Measurements from ENCODE around the gene RABGAP1L.
"Not testable (repeated sequence)": the region's sequence is repeated elsewhere in the genome, so short reads cannot be mapped to it uniquely, and the experiment has no call there.

RABGAP1L gene

GRCh38 chr1:174686213-174686612, 526.9 kb downstream of the RABGAP1L start:
- no peak for DNase-seq

GRCh38 chr1:174689524-174689923, 530.2 kb downstream of the RABGAP1L start:
- DNase-seq = no peak

GRCh38 chr1:174690266-174690665, 530.9 kb downstream of the RABGAP1L start:
- DNase-seq = no peak

- DNase-seq = no peak
Measured at GRCh38 chr1:174692313-174692712, 533.0 kb downstream of the RABGAP1L start.

- DNase-seq = no peak
Measured at GRCh38 chr1:174693085-174693484, 533.8 kb downstream of the RABGAP1L start.

GRCh38 chr1:174693539-174693938, 534.2 kb downstream of the RABGAP1L start:
- DNase-seq = not testable (repeated sequence)

- no peak for DNase-seq
Measured at GRCh38 chr1:174696026-174696821, 536.9 kb downstream of the RABGAP1L start.

GRCh38 chr1:174700314-174700713, 541.0 kb downstream of the RABGAP1L start:
- no peak for DNase-seq

GRCh38 chr1:174700775-174701174, 541.5 kb downstream of the RABGAP1L start:
- DNase-seq = no peak

GRCh38 chr1:174701565-174701964, 542.2 kb downstream of the RABGAP1L start:
- DNase-seq = no peak

- peak; percentile 4 for DNase-seq
Measured at GRCh38 chr1:174702011-174702410, 542.7 kb downstream of the RABGAP1L start.

GRCh38 chr1:174703309-174703708, 544.0 kb downstream of the RABGAP1L start:
- no peak for DNase-seq

GRCh38 chr1:174704300-174704699, 545.0 kb downstream of the RABGAP1L start:
- no peak for DNase-seq

GRCh38 chr1:174710868-174711845, 551.8 kb downstream of the RABGAP1L start:
- no peak for DNase-seq

- DNase-seq = not testable (repeated sequence)
Measured at GRCh38 chr1:174711848-174712247, 552.5 kb downstream of the RABGAP1L start.

GRCh38 chr1:174712541-174712940, 553.2 kb downstream of the RABGAP1L start:
- no peak for DNase-seq

GRCh38 chr1:174713796-174714195, 554.5 kb downstream of the RABGAP1L start:
- no peak for DNase-seq

GRCh38 chr1:174719194-174719593, 559.9 kb downstream of the RABGAP1L start:
- DNase-seq = no peak

GRCh38 chr1:174720618-174721017, 561.3 kb downstream of the RABGAP1L start:
- no peak for DNase-seq

- DNase-seq = no peak
Measured at GRCh38 chr1:174721246-174721645, 561.9 kb downstream of the RABGAP1L start.

GRCh38 chr1:174723816-174724215, 564.5 kb downstream of the RABGAP1L start:
- DNase-seq = no peak

- DNase-seq = no peak
Measured at GRCh38 chr1:174724219-174724618, 564.9 kb downstream of the RABGAP1L start.

- DNase-seq = peak; percentile 27
Measured at GRCh38 chr1:174726167-174726879, 567.0 kb downstream of the RABGAP1L start.
